Activated T-helper 9 cell treated with anti-CD3 and anti-CD28 coated beads, Interleukin-2, amount 50 U/mL, for 16 hours (primary cell): Measurements from ENCODE around the gene AHSA1.

ENCODE experiments used
- DNase-seq: peaks from one replicate; pipeline ENCODE4 v3.0.0-alpha.2; 2020; ENCODE audit warnings: low read depth

The AHSA1 gene

DNA sequence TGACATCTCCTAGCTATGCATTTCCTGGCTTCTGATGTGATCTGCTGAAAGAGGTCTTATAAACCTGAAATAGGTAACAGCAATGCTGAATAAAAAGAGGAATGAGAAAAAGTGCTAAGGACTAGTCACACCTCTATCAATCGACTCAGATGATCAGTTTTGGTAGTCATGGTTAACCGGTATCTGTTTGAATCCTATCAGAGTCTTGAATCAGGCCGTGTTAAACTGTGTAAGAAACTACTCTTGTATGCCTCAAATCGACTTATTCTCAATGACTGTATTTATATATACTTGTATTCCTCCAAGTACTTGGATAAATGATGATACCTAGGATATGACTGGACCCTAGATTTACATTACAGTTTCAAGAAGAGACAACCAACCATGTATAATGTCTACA lies 51.5 kb downstream of the AHSA1 start:
- no peak for DNase-seq

DNA sequence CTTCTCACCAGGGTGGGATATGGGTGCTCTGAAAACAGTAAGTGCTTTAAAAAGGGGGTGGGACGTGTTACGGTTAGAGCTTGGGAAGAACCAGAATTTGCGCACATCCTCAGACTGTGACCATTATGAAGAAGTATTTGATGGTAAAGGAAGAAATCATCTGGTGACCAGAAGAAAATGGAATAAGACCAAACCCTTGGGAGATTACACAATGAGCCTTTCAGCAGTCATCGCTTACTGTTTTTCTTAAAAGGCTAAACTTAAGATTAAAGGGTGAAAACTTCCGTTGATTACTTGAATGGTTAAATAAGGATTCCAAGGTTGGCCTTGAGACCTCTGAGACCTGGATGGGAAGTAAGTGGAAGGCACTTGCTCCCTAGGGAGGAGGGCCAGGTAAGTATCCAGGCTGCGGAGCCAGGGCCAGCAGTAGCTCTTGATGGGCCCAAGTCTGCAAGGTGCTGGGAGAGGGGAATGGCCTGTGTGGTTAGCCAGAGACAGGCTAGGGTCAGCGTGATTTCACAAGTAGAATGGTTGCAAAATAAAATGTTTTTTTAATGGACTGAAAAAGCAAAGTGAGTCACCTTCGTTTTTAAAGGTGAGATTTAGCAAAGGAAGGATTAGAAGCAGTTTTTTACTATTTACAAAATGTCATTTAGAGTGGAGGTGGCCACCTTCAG lies 53.7 kb downstream of the AHSA1 start:
- no peak for DNase-seq

DNA sequence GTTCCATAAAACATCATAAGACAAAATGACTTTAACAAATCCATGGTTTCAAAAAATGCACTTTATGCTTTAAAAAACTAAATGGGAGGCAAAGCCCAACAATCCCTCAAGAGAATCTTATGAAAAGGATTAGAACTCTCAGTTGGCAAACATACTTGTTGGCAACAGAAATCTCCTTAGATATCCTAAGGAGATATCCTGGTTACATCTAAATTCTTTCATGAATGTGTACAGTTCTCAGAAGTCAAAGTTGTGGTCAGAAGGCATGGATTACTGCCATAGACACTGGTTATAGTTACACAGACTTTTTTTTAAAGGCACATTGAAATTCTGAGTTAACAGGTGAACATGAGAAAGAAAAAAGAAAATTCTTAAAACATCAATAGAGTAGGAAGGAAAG lies 58.2 kb downstream of the AHSA1 start:
- no peak for DNase-seq
